ENCODE measurements around the gene EIF4A2.
"Not testable (repeated sequence)": the region's sequence is repeated elsewhere in the genome, so short reads cannot be mapped to it uniquely, and the experiment has no call there.

The EIF4A2 gene

GRCh38 chr3:186821429-186822387 is 38.3 kb downstream of the EIF4A2 start:
- H3K27me3 Mint-ChIP-seq = peaks cover 21 to 26% of the 10 kb centered on the region in 2 donors
- no peak for DNase-seq
- no peak for ATAC-seq (replicated peaks)
- H3K4me3 Mint-ChIP-seq = no peak overlapping the region
- no peak overlapping the region for H3K27ac Mint-ChIP-seq
- peaks cover 2 to 12% of the 10 kb centered on the region in 2 donors for H3K36me3 Mint-ChIP-seq
- H3K9me3 Mint-ChIP-seq = no peaks in the 10 kb centered on the region
- H3K4me1 Mint-ChIP-seq = peaks cover 18 to 22% of the 10 kb centered on the region in 2 donors

- H3K27ac Mint-ChIP-seq; H3K4me3 Mint-ChIP-seq; ATAC-seq (replicated peaks); H3K9me3 Mint-ChIP-seq; DNase-seq: not testable (repeated sequence)
- Mint-ChIP-seq H3K36me3 (peaks cover 2 to 12% of the 10 kb centered on the region in 2 donors), H3K27me3 (peaks cover 22 to 28% of the 10 kb centered on the region in 2 donors), H3K4me1 (peaks cover 18 to 24% of the 10 kb centered on the region in 2 donors)
Measured at GRCh38 chr3:186822388-186822759, 39.0 kb downstream of the EIF4A2 start.

- Mint-ChIP-seq H3K4me1 (peaks cover 18 to 24% of the 10 kb centered on the region in 2 donors), H3K9me3 (no peaks in the 10 kb centered on the region), H3K27me3 (peaks cover 25 to 31% of the 10 kb centered on the region in 2 donors), H3K4me3 (no peak overlapping the region), H3K36me3 (peaks cover 0 to 12% of the 10 kb centered on the region in 2 donors), H3K27ac (no peak overlapping the region)
- DNase-seq = no peak
- no peak for ATAC-seq (replicated peaks)
Measured at GRCh38 chr3:186823386-186823785, 40.0 kb downstream of the EIF4A2 start.

GRCh38 chr3:186824430-186825139 is 41.2 kb downstream of the EIF4A2 start:
- Mint-ChIP-seq H3K4me1 (peaks cover 18 to 24% of the 10 kb centered on the region in 2 donors), H3K27me3 (peaks cover 33 to 37% of the 10 kb centered on the region in 2 donors), H3K27ac (peak overlapping the region; percentile 77), H3K36me3 (peaks cover 0 to 12% of the 10 kb centered on the region in 2 donors), H3K4me3 (peak overlapping the region; percentile 81 to 91), H3K9me3 (no peaks in the 10 kb centered on the region)
- no peak for DNase-seq
- no peak for ATAC-seq (replicated peaks)

- Mint-ChIP-seq H3K9me3 (no peaks in the 10 kb centered on the region), H3K27me3 (peaks cover 41 to 45% of the 10 kb centered on the region in 2 donors), H3K4me1 (peaks cover 18 to 24% of the 10 kb centered on the region in 2 donors), H3K27ac (peak overlapping the region; percentile 77), H3K36me3 (peaks cover 0 to 12% of the 10 kb centered on the region in 2 donors), H3K4me3 (peak overlapping the region; percentile 81 to 91)
- DNase-seq (peak; percentile 22), ATAC-seq (replicated peaks) (peak; percentile 60 to 62)
Measured at GRCh38 chr3:186825294-186825821, 42.0 kb downstream of the EIF4A2 start.

- Mint-ChIP-seq H3K27ac (peak overlapping the region; percentile 62), H3K27me3 (peaks cover 42 to 49% of the 10 kb centered on the region in 2 donors), H3K36me3 (peaks cover 0 to 12% of the 10 kb centered on the region in 2 donors), H3K4me1 (peaks cover 18 to 24% of the 10 kb centered on the region in 2 donors), H3K9me3 (no peaks in the 10 kb centered on the region), H3K4me3 (peak overlapping the region; percentile 81 to 91)
- DNase-seq (no peak), ATAC-seq (replicated peaks) (peak; percentile 18 to 19)
Measured at GRCh38 chr3:186825872-186826409, 42.6 kb downstream of the EIF4A2 start.

- DNase-seq = no peak
- peaks cover 0 to 12% of the 10 kb centered on the region in 2 donors for H3K36me3 Mint-ChIP-seq
- H3K27me3 Mint-ChIP-seq = peaks cover 43 to 55% of the 10 kb centered on the region in 2 donors
- H3K4me3 Mint-ChIP-seq = peak overlapping the region; percentile 81 to 91
- peak; percentile 24 for ATAC-seq (replicated peaks)
- H3K4me1 Mint-ChIP-seq = peaks cover 18 to 24% of the 10 kb centered on the region in 2 donors
- peak overlapping the region; percentile 87 for H3K27ac Mint-ChIP-seq
- no peaks in the 10 kb centered on the region for H3K9me3 Mint-ChIP-seq
Measured at GRCh38 chr3:186826410-186826975, 43.1 kb downstream of the EIF4A2 start.

GRCh38 chr3:186826976-186827857 is 43.8 kb downstream of the EIF4A2 start:
- H3K4me3 Mint-ChIP-seq = peak overlapping the region; percentile 81 to 91
- no peaks in the 10 kb centered on the region for H3K9me3 Mint-ChIP-seq
- H3K36me3 Mint-ChIP-seq = peaks cover 0 to 12% of the 10 kb centered on the region in 2 donors
- DNase-seq (peak; percentile 83), ATAC-seq (replicated peaks) (peak; percentile 87 to 90)
- H3K4me1 Mint-ChIP-seq = peaks cover 18 to 24% of the 10 kb centered on the region in 2 donors
- peak overlapping the region; percentile 26 for H3K27ac Mint-ChIP-seq
- peaks cover 50 to 62% of the 10 kb centered on the region in 2 donors for H3K27me3 Mint-ChIP-seq

GRCh38 chr3:186828340-186828739 is 45.0 kb downstream of the EIF4A2 start:
- H3K27ac Mint-ChIP-seq = peak overlapping the region; percentile 4
- H3K4me3 Mint-ChIP-seq = no peak overlapping the region
- DNase-seq = no peak
- H3K9me3 Mint-ChIP-seq = no peaks in the 10 kb centered on the region
- ATAC-seq (replicated peaks) = no peak
- H3K27me3 Mint-ChIP-seq = peaks cover 50 to 68% of the 10 kb centered on the region in 2 donors
- H3K4me1 Mint-ChIP-seq = peaks cover 18 to 24% of the 10 kb centered on the region in 2 donors
- peaks cover 0 to 12% of the 10 kb centered on the region in 2 donors for H3K36me3 Mint-ChIP-seq

GRCh38 chr3:186831798-186832197 is 48.4 kb downstream of the EIF4A2 start:
- H3K4me1 Mint-ChIP-seq = peaks cover 0 to under 1% of the 10 kb centered on the region in 2 donors
- no peak overlapping the region for H3K4me3 Mint-ChIP-seq
- H3K9me3 Mint-ChIP-seq = peaks cover 0 to 5% of the 10 kb centered on the region in 2 donors
- no peaks in the 10 kb centered on the region for H3K36me3 Mint-ChIP-seq
- ATAC-seq (replicated peaks) (no peak), DNase-seq (no peak)
- no peak overlapping the region for H3K27ac Mint-ChIP-seq
- peaks cover 28 to 47% of the 10 kb centered on the region in 2 donors for H3K27me3 Mint-ChIP-seq

- no peak for DNase-seq
- no peaks in the 10 kb centered on the region for H3K36me3 Mint-ChIP-seq
- H3K4me1 Mint-ChIP-seq = no peaks in the 10 kb centered on the region
- H3K27ac Mint-ChIP-seq = no peak overlapping the region
- H3K9me3 Mint-ChIP-seq = peaks cover 0 to 5% of the 10 kb centered on the region in 2 donors
- no peak overlapping the region for H3K4me3 Mint-ChIP-seq
- no peak for ATAC-seq (replicated peaks)
- peaks cover 28 to 47% of the 10 kb centered on the region in 2 donors for H3K27me3 Mint-ChIP-seq
Measured at GRCh38 chr3:186832276-186832675, 48.9 kb downstream of the EIF4A2 start.
